Measurements from ENCODE around the gene ADPRHL1.

DNA sequence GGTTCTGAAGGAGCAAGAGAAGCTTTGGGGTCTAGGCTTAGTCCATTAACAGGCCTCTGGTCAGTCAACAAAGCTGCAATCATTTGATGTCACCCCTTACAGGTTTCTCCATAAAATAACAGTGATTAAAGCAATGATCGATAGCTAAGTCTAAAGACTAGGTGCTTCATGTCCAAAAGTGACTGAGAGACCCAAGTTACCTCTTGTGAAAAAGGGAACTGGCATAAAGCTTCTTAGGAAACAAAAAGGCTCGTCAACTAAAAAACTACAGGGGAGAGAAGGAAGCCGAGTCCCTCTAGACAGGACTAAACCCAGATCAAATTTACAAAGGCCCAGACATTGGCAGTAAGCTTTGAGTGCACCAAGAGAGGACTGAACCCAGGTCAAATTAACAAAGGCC, 35.0 kb upstream of the ADPRHL1 start:
- TF ChIP-seq, protein P1, sequence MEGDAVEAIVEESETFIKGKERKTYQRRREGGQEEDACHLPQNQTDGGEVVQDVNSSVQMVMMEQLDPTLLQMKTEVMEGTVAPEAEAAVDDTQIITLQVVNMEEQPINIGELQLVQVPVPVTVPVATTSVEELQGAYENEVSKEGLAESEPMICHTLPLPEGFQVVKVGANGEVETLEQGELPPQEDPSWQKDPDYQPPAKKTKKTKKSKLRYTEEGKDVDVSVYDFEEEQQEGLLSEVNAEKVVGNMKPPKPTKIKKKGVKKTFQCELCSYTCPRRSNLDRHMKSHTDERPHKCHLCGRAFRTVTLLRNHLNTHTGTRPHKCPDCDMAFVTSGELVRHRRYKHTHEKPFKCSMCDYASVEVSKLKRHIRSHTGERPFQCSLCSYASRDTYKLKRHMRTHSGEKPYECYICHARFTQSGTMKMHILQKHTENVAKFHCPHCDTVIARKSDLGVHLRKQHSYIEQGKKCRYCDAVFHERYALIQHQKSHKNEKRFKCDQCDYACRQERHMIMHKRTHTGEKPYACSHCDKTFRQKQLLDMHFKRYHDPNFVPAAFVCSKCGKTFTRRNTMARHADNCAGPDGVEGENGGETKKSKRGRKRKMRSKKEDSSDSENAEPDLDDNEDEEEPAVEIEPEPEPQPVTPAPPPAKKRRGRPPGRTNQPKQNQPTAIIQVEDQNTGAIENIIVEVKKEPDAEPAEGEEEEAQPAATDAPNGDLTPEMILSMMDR (conservative IDR thresholded peaks at IDR 0.05; ENCODE audit: low read depth, low read length) = no peak
- TF ChIP-seq EZH2 (IDR thresholded peaks at IDR 0.05; ENCODE audit: borderline replicate concordance, low read depth, low read length, poor library complexity, severe bottlenecking) = no peak
